ENCODE data around the gene TIGD3.
A peak's percentile ranks its signal among the peaks of the same experiment; 100 is the strongest.

- TF ChIP-seq CTCF (IDR thresholded peaks at IDR 0.05; ENCODE audit: extremely low read depth in 1 of 2, insufficient read depth in 1 of 2, low read depth in 1 of 2, low read length in 2 of 2) (no peak), JUN (IDR thresholded peaks at IDR 0.05; ENCODE audit: borderline replicate concordance, insufficient read depth, insufficient read length, low read depth) (no peak), POLR2A (IDR thresholded peaks at IDR 0.05; ENCODE audit: low read depth, low read length) (peak; percentile 16), MAX (IDR thresholded peaks at IDR 0.05; ENCODE audit: insufficient read depth, insufficient read length) (no peak), EZH2 (IDR thresholded peaks at IDR 0.05; ENCODE audit: borderline replicate concordance, low read depth, low read length, severe bottlenecking) (no peak), POLR2AphosphoS5 (IDR thresholded peaks at IDR 0.05; ENCODE audit: insufficient read depth, low read depth, low read length) (no peak), MYC (IDR thresholded peaks at IDR 0.05; ENCODE audit: low read depth, low read length) (no peak)
Observed at GRCh38 chr11:65307298-65308229, 47.0 kb upstream of the TIGD3 start.

All from endothelial cell of umbilical vein (primary cell).